Ishikawa (cell line): ENCODE results near the gene PDGFC.

Source experiments
- CEBPB ChIP-seq: IDR thresholded peaks from 2 replicates; pipeline ENCODE4 v1.6.1; 2012
- CREB1 ChIP-seq: IDR thresholded peaks from 2 replicates; pipeline ENCODE4 v1.6.1; 2012; ENCODE audit warnings: low read depth
- EGR1 ChIP-seq: IDR thresholded peaks from 2 replicates; pipeline ENCODE4 v1.6.1; 2012
- EP300 ChIP-seq: IDR thresholded peaks from 2 replicates; pipeline ENCODE4 v1.6.1; 2012; ENCODE audit warnings: borderline replicate concordance
- MAX ChIP-seq: IDR thresholded peaks from 2 replicates; pipeline ENCODE4 v1.6.1; 2012
- NFIC ChIP-seq: IDR thresholded peaks from 2 replicates; pipeline ENCODE4 v1.6.1; 2012
- RAD21 ChIP-seq: IDR thresholded peaks from 2 replicates; pipeline ENCODE4 v1.6.1; 2012; ENCODE audit warnings: low read depth
- REST ChIP-seq: IDR thresholded peaks from 2 replicates; pipeline ENCODE4 v1.6.1; 2012; ENCODE audit warnings: low read depth, mild to moderate bottlenecking
- TAF1 ChIP-seq: IDR thresholded peaks from 2 replicates; pipeline ENCODE4 v1.6.1; 2012; ENCODE audit warnings: low read depth, mild to moderate bottlenecking
- TCF12 ChIP-seq: IDR thresholded peaks from 2 replicates; pipeline ENCODE4 v1.6.1; 2012; ENCODE audit warnings: low read depth
- YY1 ChIP-seq: IDR thresholded peaks from 2 replicates; pipeline ENCODE4 v1.6.1; 2012; ENCODE audit warnings: low read depth

DNA sequence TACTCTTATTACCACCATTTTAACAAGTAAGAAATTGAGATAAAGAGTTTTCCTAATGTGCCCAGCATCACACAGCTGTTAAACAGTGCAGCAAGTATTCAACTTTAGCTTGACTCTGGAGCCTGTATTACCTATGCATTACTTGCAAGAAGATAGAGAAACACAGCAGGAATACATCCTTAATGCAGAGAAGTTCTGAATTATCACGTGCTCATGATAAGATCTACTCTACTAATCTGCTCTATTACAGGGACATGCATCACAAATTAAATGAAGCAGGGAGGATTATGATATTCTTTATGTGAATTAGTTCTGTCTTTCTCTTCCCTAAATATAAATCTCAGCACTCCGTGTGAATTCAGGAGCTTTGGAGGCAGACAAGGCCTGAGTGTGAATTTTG is 39.0 kb upstream of the PDGFC start:
- no peak for TF ChIP-seq CEBPB
- no peak for TF ChIP-seq NFIC
- TF ChIP-seq EGR1, result no peak
- no peak for TF ChIP-seq CREB1
- TF ChIP-seq MAX, result no peak
- no peak for TF ChIP-seq TAF1
- no peak for TF ChIP-seq RAD21
- no peak for TF ChIP-seq YY1
- TF ChIP-seq EP300, result no peak
- TF ChIP-seq TCF12, result no peak
- TF ChIP-seq REST, result no peak
